GM21381 (cell line): Measurements from ENCODE around the gene ACOXL.
A peak's percentile ranks its signal among the peaks of the same experiment; 100 is the strongest.
"Not testable (repeated sequence)": the region's sequence is repeated elsewhere in the genome, so short reads cannot be mapped to it uniquely, and the experiment has no call there.

Source experiments
- ATAC-seq: cut with Tn5 transposase; IDR thresholded peaks from one replicate; pipeline ENCODE4 v1.9.1; 2021; ENCODE audit warnings: mild to moderate bottlenecking, moderate library complexity; ENCODE audit not compliant: unreplicated experiment

The ACOXL gene

DNA sequence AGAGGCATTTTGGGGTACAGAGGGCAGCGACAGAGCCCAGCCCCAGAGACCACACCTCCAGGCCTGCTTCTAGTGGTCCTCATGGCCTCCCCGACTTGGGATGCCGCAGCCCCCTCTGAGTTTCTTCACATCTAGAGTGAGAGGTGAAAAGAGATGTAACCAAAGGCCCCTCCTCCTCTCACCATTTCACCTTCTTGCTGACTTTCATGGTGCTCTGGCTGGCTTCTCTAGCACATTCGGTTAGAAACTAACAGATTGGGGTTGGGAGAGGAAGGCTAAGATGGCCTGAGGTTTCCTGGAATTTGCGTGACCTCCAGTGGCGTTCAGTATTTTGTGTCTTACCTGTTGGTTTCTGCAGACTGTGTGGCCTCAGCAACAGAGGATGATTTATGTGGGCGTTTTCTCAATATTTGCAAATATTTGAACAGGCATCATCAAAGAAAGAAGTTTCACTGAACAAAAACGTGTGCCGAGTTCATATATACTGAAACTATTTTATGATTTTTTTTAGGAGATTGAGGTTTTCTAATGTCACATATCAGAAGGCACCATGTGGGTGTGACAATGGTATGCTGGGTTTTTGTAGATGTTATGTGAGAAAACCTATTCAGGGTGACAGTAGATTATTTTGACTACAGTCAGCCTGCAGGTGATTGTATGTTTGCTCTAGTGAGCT, 318.5 kb downstream of the ACOXL start:
- no peak for ATAC-seq

DNA sequence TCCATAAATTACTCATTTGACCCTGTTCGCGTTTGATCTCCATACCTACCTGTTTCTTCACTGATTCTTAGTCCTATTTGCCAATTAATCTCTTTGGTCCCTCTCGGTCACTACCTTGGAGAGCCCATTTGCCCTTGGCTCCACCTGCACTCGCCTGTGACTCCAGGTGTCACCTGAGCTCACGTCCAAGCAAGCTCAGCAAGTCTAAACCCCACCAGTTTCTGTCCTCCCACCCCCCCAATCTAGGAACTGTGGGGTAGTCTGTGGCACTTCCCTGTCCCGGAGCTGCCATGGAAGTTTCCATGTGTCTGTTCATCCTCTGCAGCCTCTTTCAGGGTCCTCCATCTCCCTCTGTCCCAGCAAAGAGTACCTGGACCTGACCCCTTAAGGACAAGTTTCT, 320.2 kb downstream of the ACOXL start:
- ATAC-seq = no peak

DNA sequence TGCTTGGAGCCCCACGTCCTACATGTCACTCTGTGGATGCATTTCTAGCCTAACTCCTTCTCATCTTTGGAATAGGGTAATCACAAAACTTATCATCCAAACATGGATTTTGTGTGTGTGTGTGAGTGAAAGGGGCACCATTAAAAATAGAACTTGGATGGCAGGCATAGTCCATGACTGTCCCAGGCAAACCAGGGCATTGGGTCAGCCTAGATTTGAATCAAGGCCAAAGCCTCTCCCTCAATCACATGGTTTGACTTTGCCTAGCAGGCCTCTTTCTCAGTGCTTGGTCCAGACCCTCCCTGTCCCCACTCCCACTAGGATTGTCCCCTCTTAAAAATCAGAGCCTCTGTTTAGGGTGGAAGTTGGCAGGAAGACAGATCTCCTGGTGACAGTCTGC, 320.9 kb downstream of the ACOXL start:
- no peak for ATAC-seq

DNA sequence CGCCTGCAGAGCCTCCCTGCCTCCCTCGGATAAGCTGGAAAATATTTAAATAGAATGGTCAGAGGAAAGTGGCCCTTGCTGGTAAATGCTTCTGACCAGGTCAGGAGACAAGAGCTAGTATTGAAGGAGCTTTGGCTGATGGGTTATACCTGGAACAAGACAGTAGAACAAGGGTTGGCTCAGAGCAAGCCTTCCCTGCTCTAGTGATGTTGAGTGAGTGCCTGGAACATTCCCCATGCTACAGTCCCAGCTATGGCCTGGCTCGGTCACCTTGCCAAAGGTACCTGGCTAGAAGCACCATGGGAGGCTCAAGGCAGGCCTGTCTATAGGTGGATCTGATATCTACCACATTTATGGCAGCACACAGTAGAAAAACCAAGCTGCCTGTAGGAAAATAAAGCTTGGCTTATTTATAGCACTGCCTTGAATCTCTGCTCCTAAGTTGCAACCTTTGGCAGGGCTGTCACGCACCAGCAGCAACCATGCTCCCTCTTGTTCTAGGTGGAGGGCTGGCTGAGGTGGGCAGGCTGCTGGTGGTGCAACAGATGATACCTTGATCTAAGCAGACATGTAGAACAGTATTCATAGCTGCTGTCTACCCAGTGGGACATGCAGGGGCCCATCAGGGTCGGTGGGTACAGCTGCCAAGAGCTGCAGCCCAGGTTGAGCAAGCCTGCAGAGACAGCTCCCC, 321.6 kb downstream of the ACOXL start:
- no peak for ATAC-seq

DNA sequence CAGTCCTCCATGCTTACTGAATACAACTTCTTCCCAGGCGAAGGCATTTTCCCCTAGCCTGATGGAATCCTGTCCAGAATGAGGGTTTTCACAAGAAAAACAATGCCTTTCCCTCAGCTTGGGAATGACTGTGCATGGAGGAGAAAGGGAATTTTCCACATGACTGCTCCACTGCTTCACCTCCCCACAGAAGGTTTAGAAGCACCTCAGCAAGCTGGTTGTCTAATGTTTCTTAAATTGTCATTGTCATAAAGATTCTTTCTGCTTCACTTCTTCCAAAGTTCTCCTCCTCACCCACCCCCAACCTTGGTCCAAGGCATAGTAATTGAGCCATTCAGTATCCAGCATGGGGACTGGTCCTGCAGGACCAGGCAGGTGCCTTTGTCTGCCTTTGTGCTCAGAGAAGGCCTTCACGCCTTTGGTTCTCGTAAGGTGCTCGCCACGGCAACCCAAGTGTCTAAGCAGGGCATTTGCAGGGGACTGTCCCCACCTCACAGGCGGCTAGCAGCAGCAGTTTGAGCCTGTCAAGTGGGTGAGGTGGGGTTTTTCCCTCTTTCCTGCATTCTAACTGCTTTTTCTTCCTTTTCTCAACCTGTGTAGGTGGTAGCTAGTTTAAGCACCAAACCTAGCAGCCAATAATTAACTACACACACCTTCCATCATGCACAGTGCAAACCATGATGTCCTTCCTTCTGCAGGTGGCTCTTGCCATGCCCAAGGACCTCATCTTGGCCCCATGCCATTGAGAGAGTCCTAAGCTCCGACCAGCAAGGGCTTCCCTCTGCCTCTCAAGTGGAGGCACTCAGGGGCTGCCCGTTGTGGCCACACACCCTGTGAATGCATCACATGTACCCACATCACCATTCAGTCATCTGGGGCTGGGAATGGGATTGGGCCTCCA, 322.7 kb downstream of the ACOXL start:
- ATAC-seq = peak; percentile 48

DNA sequence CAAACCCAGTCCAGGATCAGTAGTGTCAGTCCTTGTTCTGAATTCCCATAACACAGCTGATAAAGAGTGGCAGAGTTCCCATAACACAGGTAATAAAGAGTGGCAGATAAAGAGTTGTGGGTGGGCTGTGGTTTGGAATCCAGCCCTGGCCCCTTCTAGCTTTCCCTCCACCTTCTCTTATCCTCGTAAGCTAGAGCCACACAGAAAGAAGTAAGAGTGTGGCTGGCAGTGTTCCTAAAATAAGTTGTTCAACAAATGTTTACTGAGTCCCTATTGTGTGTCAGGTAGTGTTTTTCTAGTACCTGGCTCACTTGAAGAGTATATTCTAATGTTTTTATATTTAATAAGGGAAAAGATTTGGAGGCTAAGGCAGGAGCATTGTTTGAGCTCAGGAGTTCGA, 323.4 kb downstream of the ACOXL start:
- ATAC-seq = no peak

DNA sequence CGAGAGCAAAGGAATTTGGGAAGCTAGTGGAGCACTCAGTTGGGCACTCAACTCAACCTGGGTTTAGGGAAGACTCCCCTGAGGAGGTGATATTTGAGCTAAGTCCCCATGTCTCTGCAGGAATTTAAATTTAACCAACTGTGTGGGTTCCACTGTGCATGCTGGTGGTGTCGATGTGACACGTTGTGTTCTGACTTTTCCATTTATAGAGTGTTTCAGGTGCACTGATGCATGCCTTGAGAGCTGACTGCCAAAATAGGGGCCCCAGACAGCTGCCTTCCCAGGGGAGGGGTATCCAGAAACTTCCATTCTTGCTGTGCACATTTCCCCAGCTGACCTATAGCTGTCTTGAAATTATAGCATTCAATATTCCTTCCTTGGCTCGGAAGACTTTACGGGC, 324.7 kb downstream of the ACOXL start:
- no peak for ATAC-seq

DNA sequence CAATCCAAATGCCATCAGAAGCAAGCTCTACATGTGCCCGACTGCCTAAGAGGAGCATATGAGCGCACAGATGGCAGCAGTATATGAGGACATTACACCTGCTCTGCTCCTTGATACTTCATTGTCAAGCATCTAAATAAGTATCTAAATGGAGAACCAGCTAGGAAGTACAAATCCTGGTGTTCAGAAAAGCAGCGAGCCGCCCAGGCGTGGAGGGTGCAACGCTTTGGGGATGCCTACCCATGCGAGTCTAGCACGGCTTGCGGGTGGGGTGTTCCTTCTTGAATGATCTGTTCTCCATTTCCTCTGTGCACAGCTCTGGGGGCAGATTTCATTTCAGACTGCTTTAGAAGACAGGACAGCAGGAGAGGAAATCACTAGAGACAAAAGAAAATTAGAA, 325.3 kb downstream of the ACOXL start:
- ATAC-seq = no peak

DNA sequence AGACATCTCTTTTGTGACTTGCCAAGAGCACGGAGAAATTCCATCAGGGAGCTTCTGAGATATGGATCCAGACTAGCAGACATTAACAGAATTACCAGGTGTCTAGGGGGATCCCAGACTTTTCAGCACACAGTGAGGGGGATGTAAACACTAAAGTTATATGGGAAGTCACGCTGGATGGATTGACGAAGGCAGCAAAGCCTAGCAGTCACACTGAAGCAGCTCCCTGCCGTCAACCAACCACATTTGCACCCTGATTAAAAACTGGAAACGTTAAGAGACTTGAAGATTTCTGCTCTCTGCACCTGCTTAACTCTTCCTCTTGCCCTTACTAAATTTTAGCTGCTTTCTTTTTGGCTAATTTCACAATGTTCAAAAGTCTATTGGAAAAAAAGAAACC, 325.9 kb downstream of the ACOXL start:
- ATAC-seq = no peak

DNA sequence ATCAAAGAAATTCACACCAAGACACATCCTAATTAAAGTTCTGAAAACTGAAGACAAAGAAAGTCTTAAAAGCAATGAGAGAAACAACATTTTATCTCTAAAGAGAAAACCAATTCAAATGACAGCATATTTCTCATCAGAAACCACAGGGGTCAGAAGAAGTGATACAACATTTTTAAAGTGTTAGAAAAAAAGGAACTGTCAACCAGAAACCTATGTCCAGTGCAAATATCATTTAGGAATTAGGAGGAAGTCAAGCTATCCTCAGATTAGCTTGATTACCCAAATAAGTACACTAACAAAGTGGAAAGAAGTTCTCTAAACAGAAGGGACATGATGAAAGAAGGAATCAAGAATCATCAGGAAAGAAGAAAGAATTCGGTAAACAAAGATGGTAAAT, 328.8 kb downstream of the ACOXL start:
- no peak for ATAC-seq

DNA sequence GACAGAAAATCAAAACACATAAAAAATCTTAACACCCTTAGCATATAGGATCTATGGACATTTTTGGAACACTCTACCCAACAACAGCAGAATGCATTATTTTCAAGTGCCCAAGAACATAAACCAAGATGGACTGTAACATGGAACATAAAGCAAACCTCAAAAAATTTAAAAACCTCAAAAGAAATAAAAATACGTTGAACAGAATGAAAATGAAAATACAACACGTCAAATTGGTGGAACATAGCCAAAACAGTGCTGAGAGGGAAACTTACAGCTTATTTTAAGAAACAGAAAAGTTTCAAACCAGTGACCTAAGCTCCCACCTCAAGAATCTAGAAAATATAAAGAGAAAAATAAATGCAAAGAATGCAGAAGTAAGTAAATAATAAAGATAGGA, 330.0 kb downstream of the ACOXL start:
- no peak for ATAC-seq

DNA sequence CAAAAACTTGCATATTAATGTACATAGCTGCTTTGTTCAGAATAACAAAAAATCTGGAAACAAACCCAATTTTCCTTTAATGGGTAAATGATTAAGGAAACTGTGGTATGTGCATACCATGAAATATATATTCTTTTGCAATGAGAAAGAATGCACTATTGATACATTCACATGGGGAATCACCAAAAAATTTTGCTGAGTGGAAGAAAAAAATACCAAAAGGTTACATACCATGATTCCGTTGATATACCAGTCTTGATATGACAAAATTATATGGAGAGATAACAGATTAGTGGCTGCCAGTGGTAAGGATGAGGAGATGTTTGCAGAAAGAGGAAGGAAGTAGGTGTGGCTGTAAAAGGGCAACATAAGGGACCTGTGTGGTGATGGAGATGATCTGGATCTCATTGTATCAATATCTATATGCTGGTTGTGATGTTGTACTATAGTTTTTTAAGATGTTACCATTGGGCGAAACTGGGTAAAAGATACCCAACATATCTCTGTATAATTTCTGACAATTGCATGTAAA, 333.8 kb downstream of the ACOXL start:
- ATAC-seq = no peak

DNA sequence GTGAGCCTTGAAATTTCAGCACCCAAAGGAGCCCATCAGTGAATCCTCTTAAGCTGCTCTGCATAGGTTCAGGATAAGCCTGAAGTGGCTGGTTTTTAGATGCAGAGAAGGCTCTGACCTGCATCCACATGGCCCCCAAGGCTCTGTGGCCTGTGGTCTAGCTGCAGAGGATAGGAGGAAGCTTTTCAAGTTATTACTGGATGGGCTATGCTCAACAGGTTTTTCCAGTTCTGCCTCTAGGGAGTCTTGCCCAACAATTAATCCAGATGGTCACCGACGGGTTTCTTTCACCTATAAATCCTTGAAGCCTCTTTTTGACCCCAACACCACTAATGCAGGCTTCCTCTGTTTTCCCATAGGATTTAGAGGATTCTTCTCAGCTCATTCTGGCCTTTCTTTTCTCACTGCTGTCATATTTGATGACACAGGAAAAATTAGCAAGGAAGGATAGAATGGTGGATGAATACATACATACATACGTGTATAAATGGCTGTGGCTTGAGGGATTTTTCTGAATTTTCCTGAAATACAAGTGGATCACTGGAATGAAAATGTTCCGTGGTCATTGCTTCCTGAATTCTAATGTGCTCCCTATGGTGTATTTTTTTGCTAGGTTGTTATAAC, 336.2 kb downstream of the ACOXL start:
- ATAC-seq = no peak

DNA sequence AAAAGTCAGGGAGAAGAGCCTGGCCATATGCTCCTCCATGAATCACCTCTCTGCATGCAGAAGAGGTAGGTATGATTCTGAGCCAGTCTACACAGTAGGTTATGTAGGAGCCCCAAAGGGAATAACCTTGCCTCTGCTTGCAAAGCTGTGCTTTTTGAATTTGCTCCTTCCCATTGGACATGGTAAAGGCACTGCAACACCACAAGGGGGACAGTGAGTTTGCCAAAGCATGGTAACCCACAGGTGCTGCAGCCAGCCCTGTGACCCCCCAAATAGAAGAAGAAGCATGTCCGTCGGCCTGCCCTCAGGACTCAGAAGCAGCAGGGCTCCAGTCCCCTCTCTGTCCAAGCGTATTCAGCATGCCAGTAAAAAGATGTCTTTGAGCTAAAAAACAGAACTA, 337.3 kb downstream of the ACOXL start:
- no peak for ATAC-seq

DNA sequence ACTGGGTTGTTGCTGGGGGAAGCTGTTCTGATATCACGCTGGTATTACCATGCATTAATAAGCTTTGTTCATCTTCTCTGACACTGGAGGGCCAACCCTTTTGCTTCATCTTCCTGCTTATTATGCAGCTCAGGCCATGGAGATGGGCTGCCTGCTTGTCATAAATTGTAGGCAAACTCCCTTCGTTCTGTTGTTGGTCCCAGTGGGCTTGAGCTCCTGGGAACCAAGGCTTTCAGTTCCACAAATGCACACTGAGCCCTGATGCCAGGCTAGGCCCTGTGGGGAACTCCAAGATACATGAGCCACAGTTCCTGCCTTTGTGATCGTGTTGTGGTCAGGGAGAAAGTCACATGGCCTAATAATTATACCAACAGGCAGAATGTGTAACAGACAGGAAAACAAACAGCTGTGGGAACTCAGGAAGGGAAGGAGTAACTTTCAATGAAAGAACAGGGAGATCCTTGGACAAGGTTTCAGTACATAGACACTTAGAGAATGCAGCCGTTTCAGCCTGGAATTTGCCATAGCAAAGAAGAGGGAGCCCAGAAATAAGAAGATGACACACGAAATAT, 339.3 kb downstream of the ACOXL start:
- no peak for ATAC-seq

DNA sequence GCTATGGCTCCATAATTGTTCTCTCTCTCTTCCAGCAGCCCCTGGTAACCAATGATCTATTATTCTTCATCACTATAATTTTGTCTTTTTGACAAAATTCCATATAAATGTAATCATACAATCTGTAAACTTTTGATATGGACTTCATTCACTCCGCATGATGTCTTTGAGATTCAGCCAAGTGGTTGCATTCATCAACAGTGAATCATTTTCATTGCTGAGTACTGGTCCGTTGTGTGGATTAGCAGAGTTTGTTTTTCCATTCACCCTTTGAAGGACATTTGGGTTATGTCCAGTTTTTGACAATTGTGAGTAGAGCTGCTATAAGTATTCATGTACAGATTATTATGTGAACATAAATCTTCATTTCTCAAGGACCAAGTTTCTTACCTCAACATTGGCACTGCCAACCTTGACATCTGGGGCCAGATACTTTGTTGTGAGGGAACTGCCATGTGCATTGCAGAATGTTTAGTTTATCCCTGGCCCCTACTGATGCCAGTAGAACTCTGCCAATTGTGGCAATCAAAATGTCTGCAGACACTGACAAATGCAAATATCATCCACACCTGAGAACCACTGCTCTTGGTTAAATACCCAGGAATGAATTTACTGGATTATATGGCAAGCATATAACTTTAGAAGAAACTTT, 340.0 kb downstream of the ACOXL start:
- no peak for ATAC-seq

DNA sequence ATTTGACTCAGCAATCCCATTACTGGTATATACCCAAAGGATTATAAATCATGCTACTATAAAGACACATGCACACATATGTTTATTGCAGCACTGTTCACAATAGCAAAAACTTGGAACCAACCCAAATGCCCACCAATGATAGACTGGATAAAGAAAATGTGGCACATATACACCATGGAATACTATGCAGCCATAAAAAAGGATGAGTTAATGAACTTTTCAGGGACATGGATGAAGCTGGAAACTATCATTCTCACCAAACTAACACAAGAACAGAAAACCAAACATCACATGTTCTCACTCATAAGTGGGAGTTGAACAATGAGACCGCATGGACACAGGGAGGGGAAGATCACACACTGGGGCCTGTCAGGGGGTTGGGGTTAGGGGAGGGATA, 350.3 kb downstream of the ACOXL start:
- ATAC-seq = not testable (repeated sequence)

DNA sequence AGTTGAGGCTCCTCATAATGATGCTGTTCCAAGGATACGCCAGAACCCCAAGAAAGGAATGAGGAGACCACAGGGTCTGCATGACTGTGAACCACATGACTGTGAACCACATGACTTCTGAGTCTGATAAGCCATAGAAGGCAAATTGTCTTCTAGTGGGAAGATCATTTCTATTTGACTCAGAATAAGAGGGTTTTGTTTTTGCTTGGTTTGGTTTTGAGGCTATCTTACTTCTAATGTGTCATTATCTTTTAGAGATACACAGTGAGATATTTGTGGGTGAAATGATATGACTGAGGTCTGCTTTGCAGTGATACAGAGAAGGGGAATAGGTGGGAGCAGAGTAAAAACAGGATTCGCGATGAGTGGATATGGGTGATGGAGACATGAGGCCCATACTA, 359.4 kb downstream of the ACOXL start:
- ATAC-seq = no peak

DNA sequence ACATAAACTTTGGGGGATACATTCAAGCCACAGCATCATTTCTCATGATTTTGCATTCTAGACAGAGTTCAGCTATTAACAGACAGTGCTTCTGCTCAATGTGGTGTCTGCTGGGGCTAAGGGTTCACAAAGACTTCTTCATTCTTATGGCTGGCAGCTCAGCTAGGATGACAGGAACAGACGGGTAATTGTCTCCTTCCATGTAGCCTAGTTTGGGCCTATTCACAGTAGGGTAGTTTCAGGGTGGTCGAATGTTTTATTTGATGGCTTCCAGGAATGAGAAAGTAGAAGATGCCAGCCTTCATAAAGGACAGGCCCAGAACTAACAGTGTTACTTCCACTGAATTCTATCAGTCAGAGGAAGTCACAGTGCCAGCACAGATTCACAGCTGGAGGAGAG, 362.3 kb downstream of the ACOXL start:
- no peak for ATAC-seq

DNA sequence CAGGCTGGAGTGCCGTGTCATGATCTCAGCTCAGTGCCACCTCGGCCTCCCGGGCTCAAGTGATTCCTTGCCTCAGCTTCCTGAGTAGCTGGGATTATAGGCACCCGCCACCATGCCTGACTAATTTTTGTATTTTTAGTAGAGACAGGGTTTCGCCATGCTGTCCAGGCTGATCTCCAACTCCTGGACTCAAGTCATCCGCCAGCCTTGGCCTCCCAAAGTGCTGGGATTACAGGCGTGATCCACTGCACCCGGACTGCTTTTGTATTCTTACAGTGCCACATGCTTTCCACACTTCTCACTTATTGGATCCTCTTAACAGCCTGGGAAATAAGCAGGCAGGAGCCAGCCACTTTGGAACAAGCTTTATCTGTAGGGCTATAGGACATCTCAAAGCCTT, 363.1 kb downstream of the ACOXL start:
- ATAC-seq = no peak
